ENCODE data around the gene NOL4L. TPM values are rescaled to one million over a fixed set of nuclear protein-coding genes. Genes with fewer than 3 reads are reported as not detected.
A peak's percentile ranks its signal among the peaks of the same experiment; 100 is the strongest.
"Not testable (repeated sequence)": the region's sequence is repeated elsewhere in the genome, so short reads cannot be mapped to it uniquely, and the experiment has no call there.

Gene NOL4L
- total and polyA plus RNA-seq, 2 experiments from 2014 or later: 38.8 to 39.2 TPM

DNA sequence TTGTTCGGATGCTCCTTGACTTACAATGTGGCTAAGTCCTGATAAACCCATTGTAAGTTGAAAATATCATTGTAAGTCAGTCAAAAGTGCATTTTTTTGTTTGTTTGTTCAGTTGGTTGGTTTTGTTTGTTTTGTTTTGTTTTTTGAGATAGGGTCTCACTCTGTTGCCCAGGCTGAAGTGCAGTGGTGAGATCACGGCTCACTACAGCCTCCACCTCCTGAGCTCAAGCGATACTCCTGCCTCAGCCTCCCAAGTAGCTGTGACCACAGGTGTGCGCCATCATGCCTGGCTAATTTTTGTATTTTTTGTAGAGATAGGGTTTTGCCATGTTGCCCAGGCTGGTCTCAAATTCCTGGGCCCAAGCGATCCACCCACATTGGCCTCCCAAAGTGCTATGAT lies 9.5 kb upstream of the NOL4L start:
- H3K36me3 Mint-ChIP-seq (ENCODE audit: low read depth); H3K4me3 ChIP-seq; H3K9me3 Mint-ChIP-seq; ATAC-seq; H3K9me2 ChIP-seq (ENCODE audit: insufficient read depth); H4K20me1 ChIP-seq (replicated peaks; ENCODE audit: insufficient read depth); H3K4me2 ChIP-seq; H3K4me1 Mint-ChIP-seq; H3K4me1 ChIP-seq (ENCODE audit: insufficient read depth); H3K4me3 Mint-ChIP-seq; H3K27ac Mint-ChIP-seq; H3K36me3 ChIP-seq (ENCODE audit: insufficient read depth); H3K27ac ChIP-seq (ENCODE audit: low read depth); H3K79me2 ChIP-seq (replicated peaks; ENCODE audit: insufficient read depth); DNase-seq (ENCODE audit: low spot score); H3F3A ChIP-seq (replicated peaks; ENCODE audit: low read depth); H3K27me3 Mint-ChIP-seq (ENCODE audit: insufficient read depth, low read depth, poor library complexity); H3K27me3 ChIP-seq (ENCODE audit: insufficient read depth): not testable (repeated sequence)
- H2AFZ ChIP-seq: peak overlapping the region; percentile 59; the same call in 1 of the 2 replicates

DNA sequence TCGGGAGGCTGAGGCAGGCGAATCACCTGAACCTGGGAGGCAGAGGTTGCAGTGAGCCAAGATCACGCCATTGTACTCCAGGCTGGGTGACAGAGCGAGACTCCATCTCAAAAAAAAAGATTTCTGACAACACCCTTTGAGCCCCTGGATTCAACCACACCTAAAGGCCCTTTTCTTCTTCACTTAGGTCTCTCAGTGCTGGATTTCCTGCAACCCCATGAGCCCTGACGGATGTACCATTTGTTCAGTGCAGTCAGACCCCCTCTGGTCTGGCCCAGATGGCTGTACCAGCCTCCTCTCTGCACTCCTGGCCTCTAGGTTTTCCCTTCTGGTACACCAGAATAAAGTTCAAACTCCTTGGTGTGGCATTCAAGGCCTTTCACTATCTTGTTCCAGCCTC lies 9.1 kb upstream of the NOL4L start:
- H3K9me3 Mint-ChIP-seq: no peaks in the 10 kb centered on the region; the same call in 2 of the 3 replicates
- H4K20me1 ChIP-seq (replicated peaks; ENCODE audit: insufficient read depth): no peaks in the 10 kb centered on the region
- H3K36me3 ChIP-seq (ENCODE audit: insufficient read depth): no peaks in the 10 kb centered on the region
- DNase-seq (ENCODE audit: low spot score) (no peak), ATAC-seq (no peak)
- H3K4me1 Mint-ChIP-seq: no peaks in the 10 kb centered on the region
- no peaks in the 10 kb centered on the region for H3K27me3 ChIP-seq (ENCODE audit: insufficient read depth)
- no peaks in the 10 kb centered on the region for H3K4me1 ChIP-seq (ENCODE audit: insufficient read depth)
- no peaks in the 10 kb centered on the region for H3K79me2 ChIP-seq (replicated peaks; ENCODE audit: insufficient read depth)
- H3K9me2 ChIP-seq (ENCODE audit: insufficient read depth): no peaks in the 10 kb centered on the region
- 0 out of 2 replicates have a peak, but pooled peaks cover 3% of the 10 kb centered on the region for H3F3A ChIP-seq (replicated peaks; ENCODE audit: low read depth)
- no peak overlapping the region for H3K4me3 Mint-ChIP-seq
- no peak overlapping the region for H3K4me2 ChIP-seq
- no peak overlapping the region for H3K27ac ChIP-seq (ENCODE audit: low read depth)
- no peak overlapping the region for H3K4me3 ChIP-seq
- H3K27ac Mint-ChIP-seq: no peak overlapping the region
- peak overlapping the region; percentile 59; the same call in 1 of the 2 replicates for H2AFZ ChIP-seq
- H3K27me3 Mint-ChIP-seq (ENCODE audit: insufficient read depth, low read depth, poor library complexity): peaks cover 3% of the 10 kb centered on the region
- H3K36me3 Mint-ChIP-seq (ENCODE audit: low read depth): no peaks in the 10 kb centered on the region
- TF ChIP-seq NANOG (IDR thresholded peaks at IDR 0.05; ENCODE audit: borderline replicate concordance) (no peak), ETS1 (IDR thresholded peaks at IDR 0.05) (no peak), ZNF462 (CRISPR knock-in tag; IDR thresholded peaks at IDR 0.05) (no peak), ZNF331 (CRISPR knock-in tag; IDR thresholded peaks at IDR 0.05; ENCODE audit: low read depth) (no peak), JUNB (IDR thresholded peaks at IDR 0.05; ENCODE audit: unreplicated experiment) (no peak), EZH2phosphoT487 (IDR thresholded peaks at IDR 0.05; ENCODE audit: unreplicated experiment) (no peak), EZH2 (IDR thresholded peaks at IDR 0.05; ENCODE audit: low read depth, unreplicated experiment) (no peak), STAT1 (IDR thresholded peaks at IDR 0.05; ENCODE audit: unreplicated experiment) (no peak)
- TF ChIP-seq, protein P1, sequence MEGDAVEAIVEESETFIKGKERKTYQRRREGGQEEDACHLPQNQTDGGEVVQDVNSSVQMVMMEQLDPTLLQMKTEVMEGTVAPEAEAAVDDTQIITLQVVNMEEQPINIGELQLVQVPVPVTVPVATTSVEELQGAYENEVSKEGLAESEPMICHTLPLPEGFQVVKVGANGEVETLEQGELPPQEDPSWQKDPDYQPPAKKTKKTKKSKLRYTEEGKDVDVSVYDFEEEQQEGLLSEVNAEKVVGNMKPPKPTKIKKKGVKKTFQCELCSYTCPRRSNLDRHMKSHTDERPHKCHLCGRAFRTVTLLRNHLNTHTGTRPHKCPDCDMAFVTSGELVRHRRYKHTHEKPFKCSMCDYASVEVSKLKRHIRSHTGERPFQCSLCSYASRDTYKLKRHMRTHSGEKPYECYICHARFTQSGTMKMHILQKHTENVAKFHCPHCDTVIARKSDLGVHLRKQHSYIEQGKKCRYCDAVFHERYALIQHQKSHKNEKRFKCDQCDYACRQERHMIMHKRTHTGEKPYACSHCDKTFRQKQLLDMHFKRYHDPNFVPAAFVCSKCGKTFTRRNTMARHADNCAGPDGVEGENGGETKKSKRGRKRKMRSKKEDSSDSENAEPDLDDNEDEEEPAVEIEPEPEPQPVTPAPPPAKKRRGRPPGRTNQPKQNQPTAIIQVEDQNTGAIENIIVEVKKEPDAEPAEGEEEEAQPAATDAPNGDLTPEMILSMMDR (conservative IDR thresholded peaks at IDR 0.05; ENCODE audit: low read depth in 2 of 2): no peak
- TF ChIP-seq, protein P2, sequence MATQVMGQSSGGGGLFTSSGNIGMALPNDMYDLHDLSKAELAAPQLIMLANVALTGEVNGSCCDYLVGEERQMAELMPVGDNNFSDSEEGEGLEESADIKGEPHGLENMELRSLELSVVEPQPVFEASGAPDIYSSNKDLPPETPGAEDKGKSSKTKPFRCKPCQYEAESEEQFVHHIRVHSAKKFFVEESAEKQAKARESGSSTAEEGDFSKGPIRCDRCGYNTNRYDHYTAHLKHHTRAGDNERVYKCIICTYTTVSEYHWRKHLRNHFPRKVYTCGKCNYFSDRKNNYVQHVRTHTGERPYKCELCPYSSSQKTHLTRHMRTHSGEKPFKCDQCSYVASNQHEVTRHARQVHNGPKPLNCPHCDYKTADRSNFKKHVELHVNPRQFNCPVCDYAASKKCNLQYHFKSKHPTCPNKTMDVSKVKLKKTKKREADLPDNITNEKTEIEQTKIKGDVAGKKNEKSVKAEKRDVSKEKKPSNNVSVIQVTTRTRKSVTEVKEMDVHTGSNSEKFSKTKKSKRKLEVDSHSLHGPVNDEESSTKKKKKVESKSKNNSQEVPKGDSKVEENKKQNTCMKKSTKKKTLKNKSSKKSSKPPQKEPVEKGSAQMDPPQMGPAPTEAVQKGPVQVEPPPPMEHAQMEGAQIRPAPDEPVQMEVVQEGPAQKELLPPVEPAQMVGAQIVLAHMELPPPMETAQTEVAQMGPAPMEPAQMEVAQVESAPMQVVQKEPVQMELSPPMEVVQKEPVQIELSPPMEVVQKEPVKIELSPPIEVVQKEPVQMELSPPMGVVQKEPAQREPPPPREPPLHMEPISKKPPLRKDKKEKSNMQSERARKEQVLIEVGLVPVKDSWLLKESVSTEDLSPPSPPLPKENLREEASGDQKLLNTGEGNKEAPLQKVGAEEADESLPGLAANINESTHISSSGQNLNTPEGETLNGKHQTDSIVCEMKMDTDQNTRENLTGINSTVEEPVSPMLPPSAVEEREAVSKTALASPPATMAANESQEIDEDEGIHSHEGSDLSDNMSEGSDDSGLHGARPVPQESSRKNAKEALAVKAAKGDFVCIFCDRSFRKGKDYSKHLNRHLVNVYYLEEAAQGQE (IDR thresholded peaks at IDR 0.05; ENCODE audit: unreplicated experiment): no peak

Data from GM23338 (cell line).